Umbilical cord (tissue), 2 donors: ENCODE data around the gene INTS11. TPM values are rescaled to one million over a fixed set of nuclear protein-coding genes. Genes with fewer than 3 reads are reported as not detected.

Experiments
- DNase-seq: peaks from one replicate; pipeline ENCODE4 v3.0.0-alpha.2; 2015; ENCODE audit warnings: low spot score
- total RNA-seq: library from RNA; depleted of rRNA; stranded (reverse); fragments of >200 nt; gene quantifications from one replicate; pipeline ENCODE4 v1.2.3, GENCODE V29; 2014; ENCODE audit warnings: low replicate concordance; ENCODE audit not compliant: insufficient read depth

Gene INTS11
- total RNA-seq, 1 donor from 2014 or later, result 42.4 TPM

GRCh38 chr1:1299686-1300351, 24.6 kb downstream of the INTS11 start:
- no peak for DNase-seq

- DNase-seq, result no peak
Observed at GRCh38 chr1:1298861-1299685, 25.4 kb downstream of the INTS11 start.

- DNase-seq, result no peak
Observed at GRCh38 chr1:1297802-1298424, 26.5 kb downstream of the INTS11 start.

GRCh38 chr1:1296070-1297061, 28.1 kb downstream of the INTS11 start:
- DNase-seq, result no peak

DNA sequence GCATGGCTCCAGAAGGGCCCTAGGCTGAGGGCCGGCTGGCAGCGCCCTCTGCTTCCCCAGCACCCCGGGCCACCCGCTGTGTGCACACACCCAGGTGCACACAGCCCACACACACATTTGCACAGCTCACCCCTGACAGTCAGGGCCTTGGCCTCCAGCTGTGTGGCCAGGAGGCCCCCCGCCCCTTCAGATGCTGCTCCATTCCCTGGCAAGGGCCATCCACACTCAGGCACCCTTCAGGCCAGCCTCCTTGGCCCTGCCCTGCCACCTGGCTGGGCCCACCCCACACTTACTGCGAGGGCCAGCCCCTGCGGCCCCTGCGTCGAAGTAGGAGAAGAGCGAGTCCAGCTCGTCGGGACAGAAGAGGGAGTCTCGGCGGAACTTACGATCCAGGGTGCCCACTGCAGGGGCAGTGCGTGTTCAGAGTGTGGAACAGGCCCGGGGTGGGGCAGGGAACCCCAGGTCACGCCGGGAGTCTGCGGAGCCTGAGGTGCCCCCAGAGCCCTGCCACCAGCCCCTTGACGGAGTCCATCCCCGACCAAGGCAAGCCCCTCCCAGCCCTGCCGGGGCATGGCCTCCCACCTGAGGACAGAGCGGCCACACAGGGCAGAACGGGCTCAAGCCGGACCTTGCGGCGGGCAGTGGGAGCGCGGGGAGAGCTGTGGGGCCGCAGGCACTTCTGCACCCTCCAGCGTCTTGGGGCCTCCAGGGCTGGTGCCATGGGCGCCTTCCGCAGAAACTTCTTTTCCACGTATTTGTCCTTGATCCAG, 29.1 kb downstream of the INTS11 start:
- DNase-seq, result no peak

- DNase-seq, result no peak
Observed at GRCh38 chr1:1294250-1294890, 30.1 kb downstream of the INTS11 start.

- no peak for DNase-seq
Observed at GRCh38 chr1:1293263-1294249, 30.9 kb downstream of the INTS11 start.

DNA sequence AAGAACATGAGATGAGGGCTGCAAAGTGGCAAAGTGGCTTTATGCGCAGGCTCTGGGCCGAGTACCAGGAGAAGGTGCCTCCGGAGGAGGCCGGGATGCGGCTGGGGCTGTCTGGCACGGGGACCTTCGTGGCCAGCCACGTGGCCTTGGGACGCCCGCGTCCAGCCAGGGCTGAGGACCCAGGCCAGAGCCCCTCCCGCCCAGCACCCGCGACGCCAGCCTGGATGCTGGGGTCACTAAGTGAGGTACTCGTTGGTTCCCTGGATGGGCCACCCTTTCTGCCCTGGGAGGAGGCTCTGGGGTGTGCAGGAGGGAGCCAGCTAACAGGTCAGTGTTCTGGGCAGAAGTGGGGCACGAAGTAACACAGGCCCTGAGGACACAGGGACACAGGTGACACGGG, 31.6 kb downstream of the INTS11 start:
- no peak for DNase-seq

DNA sequence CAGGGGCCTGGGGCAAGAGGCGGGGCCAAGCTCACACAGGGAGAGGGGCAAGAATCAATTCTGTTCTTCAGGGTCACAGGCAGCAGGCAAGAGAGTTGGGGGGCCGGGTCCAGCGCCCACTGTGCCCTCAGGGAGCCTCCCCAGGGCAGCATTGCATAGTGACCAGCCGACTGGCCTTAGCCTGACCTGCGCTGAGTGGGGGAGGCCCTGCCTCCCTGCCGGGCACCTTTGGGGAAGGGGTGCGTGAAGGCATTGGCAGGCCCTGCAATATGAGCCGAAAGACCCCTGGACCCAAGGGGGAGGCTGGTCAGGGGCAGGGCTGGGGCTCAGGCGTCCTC, 32.0 kb downstream of the INTS11 start:
- DNase-seq, result no peak

GRCh38 chr1:1291548-1292441, 32.7 kb downstream of the INTS11 start:
- DNase-seq, result peak; percentile 69

GRCh38 chr1:1291023-1291528, 33.4 kb downstream of the INTS11 start:
- DNase-seq, result no peak

DNA sequence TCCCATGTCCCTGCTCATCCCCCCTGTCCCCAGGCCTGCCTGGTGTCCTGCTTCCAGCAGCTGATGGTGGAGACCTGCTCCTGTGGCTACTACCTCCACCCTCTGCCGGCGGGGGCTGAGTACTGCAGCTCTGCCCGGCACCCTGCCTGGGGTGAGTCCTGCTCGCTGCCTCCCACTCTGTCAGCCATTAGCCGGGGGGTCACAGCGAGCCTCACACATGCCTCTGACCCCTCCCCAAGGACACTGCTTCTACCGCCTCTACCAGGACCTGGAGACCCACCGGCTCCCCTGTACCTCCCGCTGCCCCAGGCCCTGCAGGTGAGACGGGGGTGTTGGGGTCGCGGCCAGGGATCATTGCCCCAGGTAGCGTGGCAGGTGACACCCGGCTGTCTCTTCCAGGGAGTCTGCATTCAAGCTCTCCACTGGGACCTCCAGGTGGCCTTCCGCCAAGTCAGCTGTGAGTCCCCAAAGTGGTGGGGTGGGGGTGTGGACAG, 34.2 kb downstream of the INTS11 start:
- DNase-seq, result no peak

DNA sequence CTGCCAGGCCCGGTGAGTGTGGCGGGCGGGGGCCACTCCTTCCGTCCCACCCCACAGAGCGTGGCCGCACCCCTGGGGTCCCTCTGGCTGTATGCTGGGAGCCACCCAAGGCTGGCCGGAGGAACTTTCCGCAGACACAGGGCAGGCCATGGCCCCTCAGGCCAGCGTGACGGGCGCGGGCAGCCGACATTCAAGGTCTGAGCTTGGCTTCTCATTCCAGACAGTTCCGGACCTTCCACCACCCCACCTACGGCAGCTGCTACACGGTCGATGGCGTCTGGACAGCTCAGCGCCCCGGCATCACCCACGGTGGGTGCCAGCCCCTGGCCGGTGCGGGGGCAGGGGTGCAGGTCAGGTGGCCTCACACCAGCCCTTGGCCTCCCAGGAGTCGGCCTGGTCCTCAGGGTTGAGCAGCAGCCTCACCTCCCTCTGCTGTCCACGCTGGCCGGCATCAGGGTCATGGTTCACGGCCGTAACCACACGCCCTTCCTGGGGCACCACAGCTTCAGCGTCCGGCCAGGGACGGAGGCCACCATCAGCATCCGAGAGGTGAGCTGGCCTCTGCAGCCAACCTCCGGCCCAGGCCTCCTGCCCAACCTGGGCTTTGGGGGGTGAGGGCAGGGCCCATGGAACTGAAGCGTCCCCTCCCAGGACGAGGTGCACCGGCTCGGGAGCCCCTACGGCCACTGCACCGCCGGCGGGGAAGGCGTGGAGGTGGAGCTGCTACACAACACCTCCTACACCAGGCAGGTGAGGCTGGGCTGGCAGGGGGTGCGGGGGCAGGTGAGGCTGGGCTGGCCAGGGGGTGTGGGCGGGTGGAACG, 37.0 kb downstream of the INTS11 start:
- no peak for DNase-seq

DNA sequence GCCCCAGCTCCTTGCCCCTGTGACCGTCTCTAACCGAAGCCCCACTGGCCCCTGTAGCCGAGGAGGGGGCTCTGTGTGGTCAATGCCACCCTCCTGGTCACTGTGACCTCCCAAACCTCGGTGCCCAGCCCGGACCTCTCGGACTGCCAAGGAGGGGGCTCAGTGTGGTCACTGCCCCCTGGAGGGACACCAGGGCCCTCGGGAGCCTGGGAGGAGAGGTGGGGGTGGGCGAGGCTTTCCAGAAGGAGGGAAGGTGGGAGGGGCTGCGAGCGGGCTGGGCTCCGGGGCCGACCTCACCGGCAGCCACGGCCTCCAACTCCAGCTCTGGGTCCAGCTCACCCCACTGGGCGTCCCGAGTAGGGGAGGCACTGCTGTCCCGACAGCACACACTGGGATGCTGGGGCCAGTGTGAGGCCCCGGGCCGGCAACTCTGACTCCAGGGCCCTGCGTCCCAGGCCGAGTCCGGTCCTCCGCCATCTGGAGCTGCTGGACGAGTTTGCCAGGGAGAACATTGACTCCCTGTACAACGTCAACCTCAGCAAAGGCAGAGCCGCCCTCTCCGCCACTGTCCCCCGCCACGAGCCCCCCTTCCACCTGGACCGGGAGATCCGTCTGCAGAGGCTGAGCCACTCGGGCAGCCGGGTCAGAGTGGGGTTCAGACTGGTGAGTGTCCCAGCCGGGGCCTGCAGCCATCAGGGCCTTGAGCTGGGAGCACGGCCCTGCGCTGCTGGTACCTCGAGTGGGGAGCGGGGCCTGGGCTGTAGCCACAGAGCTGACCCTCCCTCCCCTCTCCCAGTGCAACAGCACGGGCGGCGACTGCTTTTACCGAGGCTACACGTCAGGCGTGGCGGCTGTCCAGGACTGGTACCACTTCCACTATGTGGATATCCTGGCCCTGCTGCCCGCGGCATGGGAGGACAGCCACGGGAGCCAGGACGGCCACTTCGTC, 37.9 kb downstream of the INTS11 start:
- no peak for DNase-seq

GRCh38 chr1:1285611-1286311, 38.7 kb downstream of the INTS11 start:
- DNase-seq, result no peak
